IMR-90 (cell line): Measurements from ENCODE around the gene FARS2.

Source experiments
- POLR2A ChIP-seq: IDR thresholded peaks from 2 replicates; pipeline ENCODE4 v1.6.1; 2012; ENCODE audit warnings: mild to moderate bottlenecking, low read depth, low read length
- RFX5 ChIP-seq: IDR thresholded peaks from 2 replicates; pipeline ENCODE4 v1.8.0; 2012; ENCODE audit warnings: low read depth, mild to moderate bottlenecking, low read length, moderate library complexity
- SMC3 ChIP-seq: fragments of 150-350 bp; IDR thresholded peaks from 2 replicates; pipeline ENCODE4 v1.6.1; 2016; ENCODE audit warnings: low read depth, mild to moderate bottlenecking, antibody characterized with exemption, low read length, moderate library complexity
- TF ChIP-seq, protein P1 (sequence below): conservative IDR thresholded peaks from 2 replicates; pipeline ENCODE4 v1.5.1; 2012; ENCODE audit warnings: mild to moderate bottlenecking, low read depth, low read length, improper control_type of control experiment

DNA sequence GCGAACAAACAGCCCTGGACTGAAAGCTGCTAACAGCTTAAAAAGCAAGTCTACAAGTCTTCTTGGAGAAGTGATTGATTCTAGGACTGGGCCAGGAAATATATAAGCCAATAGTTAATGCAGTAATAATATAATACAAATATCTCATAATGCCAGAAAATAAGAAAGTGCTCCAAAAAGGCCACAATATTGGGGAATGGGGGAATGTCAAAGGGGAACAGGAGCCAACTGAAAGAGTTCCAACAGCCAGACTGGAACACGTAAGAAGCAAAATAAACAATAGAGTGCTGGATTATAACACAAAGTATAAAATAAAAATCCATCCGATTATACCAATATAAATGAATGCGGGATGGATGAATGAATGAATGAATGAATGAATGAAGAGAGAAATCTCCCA lies 449.6 kb downstream of the FARS2 start:
- TF ChIP-seq, protein P1, sequence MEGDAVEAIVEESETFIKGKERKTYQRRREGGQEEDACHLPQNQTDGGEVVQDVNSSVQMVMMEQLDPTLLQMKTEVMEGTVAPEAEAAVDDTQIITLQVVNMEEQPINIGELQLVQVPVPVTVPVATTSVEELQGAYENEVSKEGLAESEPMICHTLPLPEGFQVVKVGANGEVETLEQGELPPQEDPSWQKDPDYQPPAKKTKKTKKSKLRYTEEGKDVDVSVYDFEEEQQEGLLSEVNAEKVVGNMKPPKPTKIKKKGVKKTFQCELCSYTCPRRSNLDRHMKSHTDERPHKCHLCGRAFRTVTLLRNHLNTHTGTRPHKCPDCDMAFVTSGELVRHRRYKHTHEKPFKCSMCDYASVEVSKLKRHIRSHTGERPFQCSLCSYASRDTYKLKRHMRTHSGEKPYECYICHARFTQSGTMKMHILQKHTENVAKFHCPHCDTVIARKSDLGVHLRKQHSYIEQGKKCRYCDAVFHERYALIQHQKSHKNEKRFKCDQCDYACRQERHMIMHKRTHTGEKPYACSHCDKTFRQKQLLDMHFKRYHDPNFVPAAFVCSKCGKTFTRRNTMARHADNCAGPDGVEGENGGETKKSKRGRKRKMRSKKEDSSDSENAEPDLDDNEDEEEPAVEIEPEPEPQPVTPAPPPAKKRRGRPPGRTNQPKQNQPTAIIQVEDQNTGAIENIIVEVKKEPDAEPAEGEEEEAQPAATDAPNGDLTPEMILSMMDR: no peak
- TF ChIP-seq POLR2A (no peak), RFX5 (no peak), SMC3 (no peak)
